Bone marrow (tissue), 2 donors: ENCODE data around the gene NETO1.

Experiments
- DNase-seq, 2 donors: peaks; one replicate each; lab custom pipeline; 2025; lab: John Stamatoyannopoulos, UW

Gene NETO1

DNA sequence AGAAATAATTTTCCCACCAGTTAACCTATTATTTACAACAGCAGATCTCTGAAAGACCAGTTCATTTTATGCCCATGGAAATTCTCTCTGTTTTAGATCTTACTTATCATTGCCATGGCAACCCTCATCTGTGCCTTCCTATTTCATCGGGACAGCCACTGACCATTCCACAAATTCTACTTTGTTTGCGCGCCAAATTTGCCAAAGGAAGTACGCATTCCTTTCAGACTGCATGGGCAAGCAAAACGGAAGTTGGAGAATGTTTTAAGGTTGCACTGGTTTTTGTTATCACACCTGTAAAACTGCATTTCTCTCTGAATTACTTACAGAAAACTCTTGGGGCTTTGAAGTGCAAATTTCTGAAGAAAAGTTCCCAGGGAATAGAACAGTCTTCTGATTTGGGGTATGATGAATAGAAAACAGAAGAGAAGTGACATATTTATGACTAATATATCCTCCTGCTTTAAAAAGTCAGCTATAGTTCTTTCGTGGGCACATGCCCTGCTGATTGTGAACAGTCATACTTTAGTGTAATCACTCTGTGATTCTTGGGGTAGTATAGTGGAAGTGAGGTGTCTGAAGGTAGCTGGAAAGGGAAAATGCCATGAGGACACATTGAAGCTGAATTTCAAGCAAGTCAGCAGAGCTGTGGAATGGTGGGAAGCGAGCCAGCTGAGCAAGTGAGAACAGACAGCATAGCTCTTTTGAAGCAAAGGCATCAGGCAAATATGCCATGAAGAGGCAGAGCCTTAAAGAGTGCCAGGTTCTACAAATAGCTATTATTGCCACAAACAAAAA is 20.9 kb downstream of the NETO1 start:
- DNase-seq: no peak

GRCh38 chr18:72843743-72844142 is 24.0 kb downstream of the NETO1 start:
- DNase-seq: no peak

DNA sequence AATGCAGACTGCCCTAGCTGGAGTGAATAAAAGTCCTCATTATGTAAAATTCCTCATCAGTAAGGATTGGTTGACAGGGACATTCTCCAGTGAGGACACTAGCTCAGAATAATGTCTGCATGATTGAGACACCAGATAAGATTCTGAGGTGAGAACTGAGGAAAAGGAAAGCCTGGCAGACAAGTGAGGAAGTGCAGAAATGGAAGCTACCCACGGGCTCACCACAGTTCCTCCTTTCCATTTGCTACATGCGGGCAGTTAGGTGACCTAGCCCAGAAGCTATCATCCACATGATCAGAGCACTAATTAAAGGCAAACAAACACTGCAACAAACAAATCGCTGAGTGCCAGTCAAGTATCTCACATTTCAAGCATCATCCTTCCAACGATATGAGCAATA is 27.7 kb downstream of the NETO1 start:
- no peak for DNase-seq

- no peak for DNase-seq
These were observed 33.1 kb downstream of the NETO1 start for GRCh38 chr18:72834731-72835130.

- DNase-seq: no peak
These were observed 34.3 kb downstream of the NETO1 start for GRCh38 chr18:72833471-72833870.

GRCh38 chr18:72830109-72830508 is 37.7 kb downstream of the NETO1 start:
- no peak for DNase-seq

- no peak for DNase-seq
These were observed 39.2 kb downstream of the NETO1 start for GRCh38 chr18:72828601-72829000.

DNA sequence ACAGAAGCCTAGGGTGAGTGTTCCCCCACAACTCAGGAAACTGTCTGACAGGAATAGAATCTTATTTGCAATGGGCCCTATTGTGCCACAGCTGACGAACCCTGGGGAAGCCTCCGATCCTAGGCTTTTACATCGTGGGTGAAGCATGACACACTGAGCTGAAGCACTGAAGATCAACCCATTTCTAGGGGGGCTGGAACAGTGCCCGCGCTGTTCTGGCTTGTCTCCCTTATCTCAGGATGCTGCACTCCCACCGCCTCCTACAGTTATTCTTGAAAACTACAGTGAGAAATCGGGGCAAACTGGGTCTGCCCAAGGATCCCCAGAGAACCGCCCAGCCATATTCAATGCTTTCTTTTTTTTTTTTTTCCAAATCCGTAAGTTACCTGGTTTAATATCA is 41.1 kb downstream of the NETO1 start:
- no peak for DNase-seq

DNA sequence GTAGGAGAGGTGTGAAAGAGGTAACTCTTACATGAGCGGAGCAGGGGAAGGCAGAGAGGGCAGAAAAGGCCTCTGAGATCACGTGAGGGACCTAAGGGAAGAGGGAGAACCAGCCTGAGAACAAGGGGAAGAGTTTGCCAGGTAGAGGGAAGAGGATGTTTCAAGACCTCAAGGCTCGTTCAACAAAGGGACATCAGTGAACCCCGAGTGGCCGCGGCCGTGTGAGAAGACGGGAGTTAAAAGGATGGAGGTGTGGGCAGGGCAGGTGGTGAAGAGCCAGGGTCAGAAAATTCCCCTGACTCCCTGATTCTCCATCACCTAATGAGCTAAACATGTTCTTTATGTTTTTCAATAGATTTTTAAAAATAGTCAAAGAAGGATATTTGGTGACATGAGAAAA is 44.4 kb downstream of the NETO1 start:
- DNase-seq: no peak

GRCh38 chr18:72822202-72822601 is 45.6 kb downstream of the NETO1 start:
- no peak for DNase-seq

- no peak for DNase-seq
These were observed 47.2 kb downstream of the NETO1 start for GRCh38 chr18:72820571-72820970.

GRCh38 chr18:72819050-72819449 is 48.7 kb downstream of the NETO1 start:
- no peak for DNase-seq

DNA sequence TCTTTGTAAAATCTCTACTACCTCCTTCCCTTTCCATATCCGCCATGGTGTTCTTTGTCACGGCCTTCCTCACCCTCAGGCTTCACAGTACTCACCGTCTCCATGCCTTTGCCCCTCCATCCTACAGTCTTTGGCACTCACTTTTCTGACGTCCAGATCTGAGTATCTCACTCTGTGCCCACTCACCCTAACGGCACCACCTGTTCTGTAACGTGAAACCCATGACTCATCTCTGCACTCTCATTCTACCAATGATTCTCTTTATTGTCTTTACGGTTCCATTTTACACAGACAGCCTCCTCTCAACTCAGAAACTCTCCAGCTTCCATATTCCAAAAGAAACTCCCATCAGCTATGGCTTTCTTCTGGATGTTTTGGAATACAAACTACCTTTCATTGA is 56.7 kb downstream of the NETO1 start:
- no peak for DNase-seq

DNA sequence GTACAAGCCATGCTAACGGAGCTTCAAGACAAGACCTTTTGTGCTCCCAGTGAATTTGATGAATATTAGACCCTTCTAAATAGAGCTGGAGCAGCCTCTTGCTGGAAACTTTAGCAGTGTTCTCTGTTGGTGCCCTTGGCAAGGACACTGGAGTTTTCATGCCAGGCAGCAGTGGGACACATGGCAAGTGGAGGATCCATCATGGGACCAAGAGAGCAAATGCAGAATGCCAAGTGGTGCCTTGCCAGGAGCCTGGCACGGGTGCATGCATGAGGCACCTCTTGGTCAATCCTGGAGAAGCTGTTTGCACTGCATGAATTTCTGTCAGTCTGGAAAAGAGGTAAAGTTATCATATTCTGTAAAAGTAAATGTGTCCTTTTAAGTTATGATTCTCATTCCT is 59.1 kb downstream of the NETO1 start:
- no peak for DNase-seq

GRCh38 chr18:72799106-72799505 is 68.7 kb downstream of the NETO1 start:
- no peak for DNase-seq

DNA sequence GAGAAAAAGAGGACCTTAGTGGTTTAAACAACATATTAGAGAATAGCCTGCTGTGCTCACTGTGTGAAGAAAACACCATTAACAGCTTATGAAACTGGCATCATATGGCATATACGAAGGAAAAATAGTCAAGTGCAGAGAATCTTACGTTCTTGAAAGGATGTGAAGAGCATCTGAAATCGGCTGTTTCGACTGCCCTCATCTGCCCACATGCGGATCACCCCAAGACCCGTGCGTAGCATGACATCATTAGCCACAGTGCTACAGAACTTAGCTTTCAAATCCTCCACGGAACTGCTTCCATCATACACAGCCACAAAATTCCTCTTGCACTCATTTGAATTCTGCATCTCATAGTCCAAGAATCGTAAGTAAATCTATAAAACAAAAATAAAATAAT is 84.3 kb downstream of the NETO1 start:
- DNase-seq: no peak

DNA sequence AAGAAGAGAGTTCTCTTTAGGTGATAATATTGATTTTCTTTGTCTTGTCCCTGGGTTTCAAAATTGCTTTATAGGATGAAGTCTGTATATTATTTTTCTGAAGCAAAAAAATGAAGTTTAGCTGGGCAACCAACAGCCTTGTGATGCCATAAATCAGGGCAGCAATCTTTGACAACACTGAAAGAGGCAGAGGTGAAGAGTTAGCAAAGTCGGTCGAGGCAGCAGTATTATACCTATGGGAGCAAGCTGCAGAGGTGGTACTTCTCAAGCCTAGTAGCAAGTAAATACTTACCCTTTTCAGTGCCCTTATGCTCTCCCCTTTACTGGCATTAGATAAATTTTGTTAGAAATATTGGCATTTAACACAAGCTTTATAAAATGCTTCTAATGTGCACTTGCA is 92.9 kb downstream of the NETO1 start:
- DNase-seq: no peak

DNA sequence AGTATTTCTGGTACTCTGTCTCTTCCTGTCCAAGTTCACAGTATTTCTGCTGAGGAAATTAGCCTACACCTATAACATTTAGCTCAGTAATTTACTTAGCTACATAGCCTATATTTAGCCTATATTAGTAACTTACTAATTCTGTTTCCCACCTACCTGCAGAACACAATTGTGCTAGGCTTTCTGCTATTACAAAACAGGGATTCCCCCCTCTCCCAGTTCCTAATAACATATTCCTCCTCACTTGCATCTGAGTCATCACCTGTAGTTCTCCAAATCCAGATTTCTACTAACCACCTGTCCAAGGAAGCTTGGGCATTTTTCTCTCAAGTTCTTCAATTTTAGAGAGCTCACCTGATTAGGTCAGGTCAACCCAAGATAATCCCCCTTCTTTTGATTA is 94.9 kb downstream of the NETO1 start:
- DNase-seq: no peak

- DNase-seq: no peak
These were observed 99.0 kb downstream of the NETO1 start for GRCh38 chr18:72768681-72769229.

GRCh38 chr18:72762515-72763122 is 105.2 kb downstream of the NETO1 start:
- DNase-seq: peak in 1 of 2 donors; percentile 49

DNA sequence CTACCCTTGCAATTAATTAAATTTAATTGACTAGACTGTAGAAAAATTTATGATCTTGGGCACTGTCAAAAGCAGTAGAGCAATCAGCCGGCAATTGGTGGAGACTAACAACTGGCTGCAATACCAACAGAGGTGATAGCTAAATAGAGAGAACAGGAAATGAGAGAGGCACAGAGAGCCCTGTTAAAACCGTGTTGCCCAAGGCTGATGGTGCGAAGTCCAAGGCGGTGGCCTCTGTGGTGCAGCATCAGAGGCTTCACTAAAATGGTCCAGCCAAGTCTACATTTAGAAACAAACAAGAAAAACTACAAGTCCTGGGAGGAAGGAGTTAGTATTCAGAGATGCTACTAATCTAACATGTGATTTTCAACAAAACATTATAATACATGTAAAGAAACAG is 115.6 kb downstream of the NETO1 start:
- no peak for DNase-seq

- no peak for DNase-seq
These were observed 125.8 kb downstream of the NETO1 start for GRCh38 chr18:72742002-72742401.

- no peak for DNase-seq
These were observed 129.7 kb downstream of the NETO1 start for GRCh38 chr18:72738136-72738535.

DNA sequence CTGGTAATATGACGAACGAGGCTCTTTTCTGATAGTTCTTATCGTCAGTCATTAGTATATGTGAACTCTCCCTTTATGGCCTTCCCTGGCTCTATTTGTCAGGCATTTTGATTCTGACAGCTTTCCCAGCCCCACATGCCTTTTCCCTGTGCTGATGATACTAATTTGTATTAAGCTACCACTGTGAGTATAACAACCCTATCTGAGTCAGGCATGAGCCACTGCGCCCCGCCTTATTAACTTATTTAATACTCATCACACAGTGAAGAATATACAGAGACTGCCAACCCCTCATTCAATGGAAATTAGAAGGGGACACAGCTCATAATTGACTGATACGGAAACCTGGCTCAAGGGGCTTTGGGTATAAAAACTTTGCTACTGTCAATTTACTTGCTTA is 140.0 kb downstream of the NETO1 start:
- no peak for DNase-seq
